Transverse colon (tissue), 4 donors: ENCODE measurements around the gene GSAP.

Source experiments
- CTCF ChIP-seq, 5 experiments: fragments of 200-600 bp in 3 of 5; fragments of 450-650 bp in 2 of 5; sonication (generic) in 3 of 5; IDR thresholded peaks; 1 replicate in 2 of 5; 2 replicates in 3 of 5; pipeline ENCODE4 v1.5.1; 2016 to 2017; ENCODE audit warnings: antibody characterized with exemption in 5 of 5, inconsistent platforms in 3 of 5, mild to moderate bottlenecking in 2 of 5, moderate library complexity in 1 of 5
- POLR2AphosphoS5 ChIP-seq, 3 donors: sonication (generic); formaldehyde crosslinking; IDR thresholded peaks; one replicate each; pipeline ENCODE4 v1.6.1; 2016; ENCODE audit warnings: antibody characterized with exemption in 3 of 3

GRCh38 chr7:77339726-77340125 is 76.4 kb downstream of the GSAP start:
- TF ChIP-seq POLR2AphosphoS5 (IDR thresholded peaks at IDR 0.05), result no peak
- no peak for TF ChIP-seq CTCF (IDR thresholded peaks at IDR 0.05)
